ENCODE data around the gene TRIM8. TPM values are rescaled to one million over a fixed set of nuclear protein-coding genes. Genes with fewer than 3 reads are reported as not detected.

Gene TRIM8
- total RNA-seq, 1 donor from 2014 or later = 219 TPM

DNA sequence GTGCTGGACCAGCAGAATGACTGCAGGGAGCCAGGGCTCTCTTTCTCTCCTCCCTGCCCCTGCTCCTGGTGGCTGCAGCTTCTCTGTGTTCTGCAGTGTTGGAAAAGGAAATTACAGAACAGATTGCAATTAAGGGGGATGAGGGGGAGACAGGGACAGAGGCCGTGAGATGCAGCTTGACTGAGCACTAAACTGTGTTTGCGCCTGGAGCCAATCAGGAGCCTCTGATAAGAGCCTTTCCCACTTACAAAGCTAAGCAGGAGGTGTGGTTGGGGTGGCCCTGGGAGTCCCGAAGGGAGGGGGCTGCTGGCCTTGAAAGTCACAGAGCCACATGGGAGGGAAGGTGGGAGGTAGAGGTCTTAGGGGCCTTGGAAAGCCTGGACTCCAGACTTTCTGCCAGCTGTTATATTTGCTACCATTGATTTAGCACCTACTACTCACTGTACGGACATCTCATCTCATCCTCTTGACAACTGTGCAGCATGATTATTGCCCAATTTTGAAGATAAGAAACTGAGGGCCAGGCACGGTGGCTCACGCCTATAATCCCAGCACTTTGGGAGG is 26.7 kb downstream of the TRIM8 start:
- no peak for DNase-seq (ENCODE audit: low spot score)
- Mint-ChIP-seq H3K4me1 (ENCODE audit: unreplicated experiment) (peaks cover 24% of the 10 kb centered on the region), H3K36me3 (ENCODE audit: low read depth, unreplicated experiment) (no peaks in the 10 kb centered on the region), H3K4me3 (ENCODE audit: unreplicated experiment) (no peak overlapping the region), H3K9me3 (ENCODE audit: unreplicated experiment) (no peaks in the 10 kb centered on the region), H3K27ac (ENCODE audit: unreplicated experiment) (no peak overlapping the region), H3K27me3 (ENCODE audit: unreplicated experiment) (peaks cover 17% of the 10 kb centered on the region)
- TF ChIP-seq, protein P1, sequence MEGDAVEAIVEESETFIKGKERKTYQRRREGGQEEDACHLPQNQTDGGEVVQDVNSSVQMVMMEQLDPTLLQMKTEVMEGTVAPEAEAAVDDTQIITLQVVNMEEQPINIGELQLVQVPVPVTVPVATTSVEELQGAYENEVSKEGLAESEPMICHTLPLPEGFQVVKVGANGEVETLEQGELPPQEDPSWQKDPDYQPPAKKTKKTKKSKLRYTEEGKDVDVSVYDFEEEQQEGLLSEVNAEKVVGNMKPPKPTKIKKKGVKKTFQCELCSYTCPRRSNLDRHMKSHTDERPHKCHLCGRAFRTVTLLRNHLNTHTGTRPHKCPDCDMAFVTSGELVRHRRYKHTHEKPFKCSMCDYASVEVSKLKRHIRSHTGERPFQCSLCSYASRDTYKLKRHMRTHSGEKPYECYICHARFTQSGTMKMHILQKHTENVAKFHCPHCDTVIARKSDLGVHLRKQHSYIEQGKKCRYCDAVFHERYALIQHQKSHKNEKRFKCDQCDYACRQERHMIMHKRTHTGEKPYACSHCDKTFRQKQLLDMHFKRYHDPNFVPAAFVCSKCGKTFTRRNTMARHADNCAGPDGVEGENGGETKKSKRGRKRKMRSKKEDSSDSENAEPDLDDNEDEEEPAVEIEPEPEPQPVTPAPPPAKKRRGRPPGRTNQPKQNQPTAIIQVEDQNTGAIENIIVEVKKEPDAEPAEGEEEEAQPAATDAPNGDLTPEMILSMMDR (IDR thresholded peaks at IDR 0.05; ENCODE audit: unreplicated experiment) = no peak

DNA sequence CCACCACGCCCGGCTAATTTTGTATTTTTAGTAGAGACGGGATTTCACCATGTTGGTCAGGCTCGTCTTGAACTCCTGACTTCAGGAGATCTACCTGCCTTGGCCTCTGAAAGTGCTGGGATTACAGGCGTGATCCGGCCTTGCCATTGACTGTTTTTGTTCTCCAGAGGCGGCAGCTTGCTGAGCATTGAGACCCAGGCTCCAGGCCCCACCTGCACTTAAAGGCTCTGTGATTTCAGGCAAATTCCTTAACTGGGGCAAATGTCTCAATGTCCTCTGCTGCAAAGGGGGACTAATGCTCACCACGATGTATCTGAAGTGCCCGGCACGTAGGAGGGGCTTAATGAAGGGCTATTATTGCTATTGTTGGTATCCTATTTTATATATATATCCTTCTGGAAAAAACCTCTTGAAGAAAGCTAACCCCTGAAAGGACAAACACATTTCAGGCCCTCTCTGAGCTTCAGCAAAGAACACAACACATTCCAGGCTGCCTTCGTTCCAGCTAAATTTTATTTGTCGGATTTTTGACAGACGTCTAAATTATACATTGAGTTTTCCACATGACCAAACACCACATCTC is 29.0 kb downstream of the TRIM8 start:
- Mint-ChIP-seq H3K27ac (ENCODE audit: unreplicated experiment) (peak overlapping the region; percentile 76), H3K27me3 (ENCODE audit: unreplicated experiment) (peaks cover 9% of the 10 kb centered on the region), H3K4me1 (ENCODE audit: unreplicated experiment) (peaks cover 42% of the 10 kb centered on the region), H3K36me3 (ENCODE audit: low read depth, unreplicated experiment) (no peaks in the 10 kb centered on the region), H3K9me3 (ENCODE audit: unreplicated experiment) (no peaks in the 10 kb centered on the region), H3K4me3 (ENCODE audit: unreplicated experiment) (peak overlapping the region; percentile 22)
- TF ChIP-seq, protein P1 (IDR thresholded peaks at IDR 0.05; ENCODE audit: unreplicated experiment) = no peak
- no peak for DNase-seq (ENCODE audit: low spot score)

DNA sequence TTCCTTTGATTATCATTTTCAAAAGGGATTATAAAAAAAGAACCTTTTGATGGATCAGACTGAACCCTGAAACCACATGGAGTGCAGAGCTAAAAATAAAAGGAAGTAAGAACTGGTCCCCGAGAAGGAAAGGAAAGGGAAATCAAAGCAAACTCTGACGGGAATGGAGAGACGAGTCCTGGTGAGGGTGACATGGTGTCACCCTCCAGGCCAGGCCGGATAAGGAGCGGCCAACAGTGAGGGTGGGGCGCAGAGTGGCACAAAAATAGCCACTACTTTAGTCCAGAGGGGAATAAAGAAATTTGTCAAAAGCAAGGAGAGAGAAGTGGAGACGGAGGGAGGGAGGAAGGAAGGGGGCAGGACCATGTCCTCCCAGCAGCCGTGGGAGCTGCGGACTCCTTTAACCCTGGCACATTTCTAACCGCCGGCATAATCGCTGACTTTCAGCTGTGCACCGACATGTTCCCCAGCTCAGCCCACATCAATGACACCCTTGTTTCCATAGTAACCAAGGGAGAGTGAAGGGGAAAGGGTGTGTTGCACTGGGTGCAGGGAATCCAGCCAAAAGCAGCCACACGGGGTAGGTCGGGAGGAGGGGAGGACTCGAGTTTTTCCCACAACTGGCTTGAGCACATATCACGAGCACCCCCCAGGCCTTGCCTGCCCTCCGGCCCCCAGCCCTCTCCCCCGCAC is 29.7 kb downstream of the TRIM8 start:
- Mint-ChIP-seq H3K4me3 (ENCODE audit: unreplicated experiment) (peak overlapping the region; percentile 22), H3K27ac (ENCODE audit: unreplicated experiment) (peak overlapping the region; percentile 76), H3K9me3 (ENCODE audit: unreplicated experiment) (no peaks in the 10 kb centered on the region), H3K4me1 (ENCODE audit: unreplicated experiment) (peaks cover 46% of the 10 kb centered on the region), H3K36me3 (ENCODE audit: low read depth, unreplicated experiment) (no peaks in the 10 kb centered on the region), H3K27me3 (ENCODE audit: unreplicated experiment) (peaks cover 10% of the 10 kb centered on the region)
- TF ChIP-seq, protein P1 (IDR thresholded peaks at IDR 0.05; ENCODE audit: unreplicated experiment) = no peak
- DNase-seq (ENCODE audit: low spot score) = no peak

DNA sequence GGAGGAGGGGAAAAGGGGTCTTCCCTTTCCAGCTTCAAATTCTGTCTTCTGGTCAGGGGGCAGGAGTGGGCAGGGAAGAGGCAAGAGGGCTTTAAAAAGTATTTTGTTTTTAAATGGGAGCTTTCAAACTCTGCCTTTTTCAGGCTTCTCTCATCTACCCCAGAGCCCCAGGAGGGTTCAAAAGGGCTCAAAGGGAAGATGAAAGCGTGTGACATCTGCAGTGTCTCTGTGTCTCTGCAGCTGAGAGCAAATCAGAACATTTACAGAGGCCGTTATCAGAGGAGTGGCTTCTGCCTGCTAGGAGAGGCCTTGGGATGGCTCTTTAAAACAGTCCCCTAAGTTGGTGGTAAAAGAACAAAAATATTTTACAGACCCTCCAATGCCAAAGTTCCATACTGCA is 30.3 kb downstream of the TRIM8 start:
- Mint-ChIP-seq H3K36me3 (ENCODE audit: low read depth, unreplicated experiment) (no peaks in the 10 kb centered on the region), H3K9me3 (ENCODE audit: unreplicated experiment) (no peaks in the 10 kb centered on the region), H3K4me3 (ENCODE audit: unreplicated experiment) (no peak overlapping the region), H3K27me3 (ENCODE audit: unreplicated experiment) (peaks cover 10% of the 10 kb centered on the region), H3K27ac (ENCODE audit: unreplicated experiment) (no peak overlapping the region), H3K4me1 (ENCODE audit: unreplicated experiment) (peaks cover 48% of the 10 kb centered on the region)
- no peak for DNase-seq (ENCODE audit: low spot score)
- TF ChIP-seq, protein P1 (IDR thresholded peaks at IDR 0.05; ENCODE audit: unreplicated experiment) = no peak

Data from endothelial cell (in vitro differentiated cells).